HG02798 (cell line): ENCODE data around the gene HP1BP3.

Experiments
- ATAC-seq: cut with Tn5 transposase; IDR thresholded peaks from one replicate; pipeline ENCODE4 v1.9.1; 2021; ENCODE audit warnings: mild to moderate bottlenecking; ENCODE audit not compliant: unreplicated experiment, poor library complexity

The HP1BP3 gene

DNA sequence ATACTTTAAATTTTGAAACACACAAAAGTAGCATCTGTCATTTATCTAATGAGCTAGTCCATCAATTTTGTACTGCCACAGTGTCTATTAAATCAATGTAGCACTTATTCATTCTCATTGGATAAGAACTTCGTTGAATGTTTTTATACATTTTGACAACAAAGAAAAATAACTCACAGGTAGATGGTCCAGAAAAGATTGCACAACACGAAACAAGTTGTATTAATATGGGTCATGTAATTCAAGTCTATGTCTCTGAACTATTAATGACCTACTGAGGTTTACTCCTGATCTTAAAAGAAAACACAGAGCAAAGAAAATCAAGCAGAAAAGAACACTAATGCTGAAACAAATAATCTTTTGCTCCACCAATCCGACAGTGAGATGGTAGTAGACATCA, 15.3 kb downstream of the HP1BP3 start:
- no peak for ATAC-seq

GRCh38 chr1:20770314-20771087, 16.6 kb downstream of the HP1BP3 start:
- no peak for ATAC-seq

DNA sequence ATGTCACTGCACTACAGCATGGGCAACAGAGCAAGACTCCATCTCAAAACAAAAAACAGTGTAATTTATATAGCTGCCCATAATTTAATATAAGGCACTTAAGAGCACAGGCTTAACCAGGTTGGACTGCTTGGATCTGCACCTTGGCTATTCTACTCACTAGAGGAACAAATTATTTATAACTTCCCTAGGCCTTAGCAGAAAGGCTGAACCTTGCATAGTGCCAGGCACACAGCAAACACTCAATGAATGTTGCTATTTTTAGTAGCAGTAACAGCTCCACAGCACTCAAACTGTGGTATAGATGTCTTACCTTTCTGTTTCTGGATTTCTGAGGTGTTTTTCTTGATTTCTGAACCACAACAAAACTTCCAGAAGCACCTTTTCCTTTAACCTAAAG, 19.8 kb downstream of the HP1BP3 start:
- no peak for ATAC-seq

DNA sequence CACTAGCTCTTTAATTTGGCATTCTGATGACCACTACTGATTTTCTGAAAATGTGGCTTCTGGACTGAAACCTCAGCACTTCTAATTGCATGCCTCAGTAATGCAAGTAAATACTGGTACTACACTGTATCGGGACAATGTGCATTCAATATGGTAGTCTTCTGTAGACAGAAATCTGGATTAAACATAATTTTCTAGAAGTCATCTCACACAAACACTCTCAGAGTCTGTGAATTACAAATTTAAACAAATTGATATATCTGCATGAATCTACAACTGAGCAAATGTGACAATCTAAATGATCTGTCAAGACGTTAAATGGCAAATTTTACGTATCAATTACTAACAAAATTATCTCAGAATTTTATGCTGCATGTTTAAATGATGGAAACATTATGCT, 23.7 kb downstream of the HP1BP3 start:
- no peak for ATAC-seq

- ATAC-seq, result no peak
Measured at GRCh38 chr1:20760322-20760721, 26.8 kb downstream of the HP1BP3 start.

- ATAC-seq, result no peak
Measured at GRCh38 chr1:20753589-20753988, 33.5 kb downstream of the HP1BP3 start.

GRCh38 chr1:20751462-20751990, 35.6 kb downstream of the HP1BP3 start:
- ATAC-seq, result no peak

DNA sequence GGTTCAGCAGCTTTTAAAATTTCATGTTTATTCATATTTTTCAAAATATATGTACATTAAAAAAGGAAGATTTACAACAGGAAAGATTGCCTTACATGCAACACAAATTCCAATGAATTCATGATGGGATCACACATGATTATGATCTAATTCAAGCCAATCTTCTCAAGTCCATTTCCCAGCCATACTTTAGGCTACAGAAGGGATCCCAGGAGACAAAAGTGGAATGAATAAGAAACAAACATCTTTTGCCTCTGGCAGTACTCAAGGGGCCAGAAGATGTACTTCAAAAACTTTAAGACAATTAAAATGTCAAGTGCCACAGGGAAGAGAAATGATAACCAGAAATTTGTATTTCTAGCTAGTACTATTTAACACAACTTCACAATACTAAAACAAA, 44.4 kb downstream of the HP1BP3 start:
- ATAC-seq, result no peak

- no peak for ATAC-seq
Measured at GRCh38 chr1:20740781-20741180, 46.3 kb downstream of the HP1BP3 start.

DNA sequence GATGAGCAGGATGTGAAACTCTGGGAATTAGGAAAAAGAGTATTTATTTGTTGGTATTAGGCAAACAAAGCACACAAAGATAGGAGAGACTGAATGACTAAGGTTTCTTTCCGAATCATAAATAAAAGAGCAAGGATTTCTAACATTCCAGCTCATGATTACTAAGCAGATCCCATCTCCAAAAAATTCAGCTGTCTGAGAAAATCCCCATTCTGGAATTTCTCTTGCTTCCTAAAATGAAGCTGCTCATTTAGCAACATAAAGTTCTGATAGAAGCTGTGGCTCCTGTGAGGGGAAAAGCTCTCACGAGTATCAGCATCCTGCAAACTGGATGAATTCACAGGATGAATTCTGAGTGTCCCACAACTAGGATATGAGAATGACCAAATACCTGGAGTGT, 47.9 kb downstream of the HP1BP3 start:
- ATAC-seq, result no peak

GRCh38 chr1:20735581-20736111, 51.5 kb downstream of the HP1BP3 start:
- ATAC-seq, result no peak

GRCh38 chr1:20733360-20733975, 53.6 kb downstream of the HP1BP3 start:
- peak; percentile 8 for ATAC-seq

DNA sequence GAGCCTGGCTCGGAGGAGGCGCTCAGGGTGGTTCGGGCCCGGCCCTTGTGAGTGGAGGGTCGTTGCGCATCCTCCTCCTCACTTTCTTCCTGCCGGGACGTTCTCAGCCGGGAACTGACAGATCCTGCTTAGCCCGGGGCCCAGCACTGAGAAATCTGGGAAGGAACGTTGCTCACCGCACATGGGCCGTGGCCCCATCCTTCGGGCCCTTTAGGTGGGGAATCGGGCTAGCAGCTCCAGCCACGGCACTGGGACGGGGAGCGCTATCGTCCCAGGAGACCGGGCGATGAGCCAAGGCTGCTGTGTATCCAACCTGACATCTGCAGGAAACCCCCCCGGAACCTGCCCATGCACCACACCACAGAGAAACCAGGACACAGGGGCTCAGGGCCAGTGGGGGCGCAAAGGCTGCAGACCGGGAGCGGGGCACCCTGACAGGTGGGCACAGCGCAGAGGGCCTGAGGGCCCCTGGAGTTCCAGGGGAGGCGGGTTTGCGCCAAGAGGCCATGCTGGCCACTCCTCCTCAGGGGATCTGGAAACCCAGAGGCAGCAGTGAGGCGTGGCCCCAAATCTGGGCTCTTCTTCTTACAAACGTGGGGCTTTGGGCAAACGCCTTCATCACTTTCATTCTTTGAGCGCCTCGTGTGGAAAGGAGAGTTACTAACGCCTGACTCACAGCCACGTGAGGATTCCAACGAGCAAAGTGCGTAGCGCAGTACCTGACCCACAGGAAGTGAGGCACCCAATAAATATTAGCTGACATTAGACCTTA, 54.3 kb downstream of the HP1BP3 start, which contains the start of gene SH2D5:
SH2D5 (minus strand) TSS at position 116 of the 772 bp plus-strand sequence. CDS start 4,659 bp downstream, outside the sequence.
- peak; percentile 49 for ATAC-seq

GRCh38 chr1:20732071-20732587, 55.0 kb downstream of the HP1BP3 start:
- peak; percentile 74 for ATAC-seq

- ATAC-seq, result peak; percentile 6
Measured at GRCh38 chr1:20731057-20731991, 55.8 kb downstream of the HP1BP3 start.

DNA sequence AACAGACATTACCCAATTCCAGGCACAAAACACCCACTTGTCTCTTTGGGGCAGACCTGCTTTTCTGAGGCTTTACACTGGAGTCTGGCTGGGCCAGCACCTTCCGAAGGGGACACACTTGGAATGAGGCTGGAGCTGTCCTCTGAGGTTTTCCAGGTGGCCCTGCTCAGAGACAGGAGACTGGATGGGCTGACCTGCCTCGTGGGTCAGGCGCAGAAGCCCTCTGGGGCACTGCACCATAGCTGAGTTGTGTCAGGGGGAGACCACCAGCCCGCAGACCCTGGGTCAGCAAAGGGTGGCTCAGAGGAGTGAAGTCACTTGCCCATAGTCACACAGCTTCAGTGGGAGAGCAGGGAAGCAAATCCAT, 56.4 kb downstream of the HP1BP3 start:
- ATAC-seq, result no peak

DNA sequence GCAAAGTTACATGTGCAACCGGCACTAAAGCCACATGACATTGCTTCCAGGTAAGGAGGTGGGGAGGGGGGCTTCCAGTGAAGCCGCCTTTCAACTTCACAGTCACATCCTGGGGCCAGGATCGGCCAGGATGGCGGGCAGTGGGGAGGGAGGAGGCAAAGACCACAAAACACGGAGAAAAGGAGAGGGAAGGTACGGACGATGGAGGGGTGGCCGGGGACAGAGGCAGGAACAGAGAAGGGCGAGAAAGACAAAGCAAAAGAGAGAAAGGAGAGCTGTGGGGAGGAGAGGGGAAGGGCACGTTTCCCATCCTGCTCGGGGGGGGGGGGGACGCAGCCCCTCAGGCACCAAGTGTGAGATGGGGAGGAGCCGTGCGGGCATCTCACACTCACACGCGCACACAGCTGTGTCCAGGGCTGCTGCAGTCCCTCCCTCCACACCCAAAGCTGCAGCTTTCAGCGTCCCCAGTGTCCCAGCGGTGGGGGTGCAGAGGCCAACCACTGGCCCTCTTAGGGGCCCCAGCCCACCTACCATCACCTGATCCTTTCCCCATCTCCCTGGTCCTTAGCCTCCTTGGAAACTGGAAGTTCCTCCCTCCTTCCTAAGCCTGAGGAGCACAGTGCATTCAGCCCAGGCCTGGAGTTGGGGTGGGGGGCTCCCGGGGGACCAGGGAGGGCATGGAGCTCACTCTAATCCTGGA, 57.0 kb downstream of the HP1BP3 start:
- ATAC-seq, result no peak

DNA sequence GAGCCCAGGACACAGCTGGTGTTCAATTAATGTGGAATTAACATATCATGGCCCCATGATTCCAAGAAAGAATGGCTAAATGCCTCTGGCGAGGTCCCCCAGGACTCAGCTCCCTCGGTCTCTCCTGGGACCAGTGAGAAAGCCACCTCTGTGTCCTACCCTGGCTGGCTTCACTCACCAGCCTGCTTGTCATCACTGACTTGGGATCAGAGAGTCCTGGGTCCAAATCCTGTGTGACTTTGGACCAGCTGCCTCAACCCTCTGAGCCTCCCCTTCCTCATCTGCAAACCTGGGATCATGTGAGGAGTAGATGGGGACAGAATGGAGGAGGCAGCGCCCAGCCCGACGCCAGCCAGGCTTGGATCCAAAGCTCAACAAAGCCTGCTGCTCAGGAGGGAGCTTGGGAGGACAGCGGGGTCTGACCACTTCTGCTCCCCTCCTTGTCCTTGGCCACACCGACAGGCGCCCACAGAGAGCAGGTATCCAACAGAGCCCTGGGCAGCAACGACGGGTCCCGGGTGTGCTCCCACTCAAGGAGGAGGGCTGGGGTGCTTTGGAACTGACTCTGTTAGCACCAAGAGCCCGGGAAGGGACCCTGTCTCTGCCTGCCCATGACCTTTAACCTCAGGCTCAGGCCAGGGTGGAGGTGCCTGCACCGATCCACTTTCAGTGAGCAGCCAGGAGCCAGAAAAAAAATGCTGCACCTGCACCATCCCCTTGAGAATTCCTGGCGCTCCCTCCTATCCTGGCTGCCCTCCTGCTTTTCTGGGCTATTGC, 57.8 kb downstream of the HP1BP3 start:
- ATAC-seq, result no peak
